ENCODE measurements around the gene P3H4.

GRCh38 chr17:41773731-41774193, 38.0 kb downstream of the P3H4 start:
- no peak for TF ChIP-seq POLR2A (IDR thresholded peaks at IDR 0.05)
- no peak for TF ChIP-seq POLR2AphosphoS5 (IDR thresholded peaks at IDR 0.05)

Measured in suprapubic skin (tissue), 4 donors.